HL-60 (cell line): ENCODE measurements around the gene NUBPL.

ENCODE experiments used
- POLR2AphosphoS5 ChIP-seq: IDR thresholded peaks from 2 replicates; pipeline ENCODE4 v1.6.1; 2012; ENCODE audit warnings: low read depth
- TF ChIP-seq, protein P1 (sequence below): IDR thresholded peaks from one replicate; pipeline ENCODE4 v1.5.1; 2011; ENCODE audit warnings: low read length, control low read depth, inconsistent platforms; ENCODE audit not compliant: insufficient read depth
- TF ChIP-seq, protein P2 (sequence below): IDR thresholded peaks from 2 replicates; pipeline ENCODE4 v1.6.1; 2012; ENCODE audit warnings: low read depth; ENCODE audit not compliant: insufficient replicate concordance

DNA sequence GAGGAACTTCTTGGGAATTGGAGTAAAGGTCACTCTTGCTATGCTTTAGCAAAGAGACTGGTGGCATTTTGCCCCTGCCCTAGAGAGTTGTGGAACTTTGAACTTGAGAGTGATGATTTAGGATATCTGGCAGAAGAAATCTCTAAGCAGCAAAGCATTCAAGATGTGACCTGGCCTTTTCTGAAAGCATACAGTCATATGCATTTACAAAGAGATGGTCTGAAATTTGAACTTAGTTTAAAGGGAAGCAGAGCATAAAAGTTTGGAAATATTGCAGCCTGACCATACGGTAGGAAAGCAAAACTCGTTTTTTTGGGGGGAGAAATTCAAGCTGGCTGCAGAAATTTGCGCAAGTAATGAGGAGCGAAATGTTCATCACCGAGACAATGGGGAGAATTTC is 60.9 kb downstream of the NUBPL start:
- TF ChIP-seq, protein P1, sequence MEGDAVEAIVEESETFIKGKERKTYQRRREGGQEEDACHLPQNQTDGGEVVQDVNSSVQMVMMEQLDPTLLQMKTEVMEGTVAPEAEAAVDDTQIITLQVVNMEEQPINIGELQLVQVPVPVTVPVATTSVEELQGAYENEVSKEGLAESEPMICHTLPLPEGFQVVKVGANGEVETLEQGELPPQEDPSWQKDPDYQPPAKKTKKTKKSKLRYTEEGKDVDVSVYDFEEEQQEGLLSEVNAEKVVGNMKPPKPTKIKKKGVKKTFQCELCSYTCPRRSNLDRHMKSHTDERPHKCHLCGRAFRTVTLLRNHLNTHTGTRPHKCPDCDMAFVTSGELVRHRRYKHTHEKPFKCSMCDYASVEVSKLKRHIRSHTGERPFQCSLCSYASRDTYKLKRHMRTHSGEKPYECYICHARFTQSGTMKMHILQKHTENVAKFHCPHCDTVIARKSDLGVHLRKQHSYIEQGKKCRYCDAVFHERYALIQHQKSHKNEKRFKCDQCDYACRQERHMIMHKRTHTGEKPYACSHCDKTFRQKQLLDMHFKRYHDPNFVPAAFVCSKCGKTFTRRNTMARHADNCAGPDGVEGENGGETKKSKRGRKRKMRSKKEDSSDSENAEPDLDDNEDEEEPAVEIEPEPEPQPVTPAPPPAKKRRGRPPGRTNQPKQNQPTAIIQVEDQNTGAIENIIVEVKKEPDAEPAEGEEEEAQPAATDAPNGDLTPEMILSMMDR: no peak
- no peak for TF ChIP-seq POLR2AphosphoS5
- TF ChIP-seq, protein P2, sequence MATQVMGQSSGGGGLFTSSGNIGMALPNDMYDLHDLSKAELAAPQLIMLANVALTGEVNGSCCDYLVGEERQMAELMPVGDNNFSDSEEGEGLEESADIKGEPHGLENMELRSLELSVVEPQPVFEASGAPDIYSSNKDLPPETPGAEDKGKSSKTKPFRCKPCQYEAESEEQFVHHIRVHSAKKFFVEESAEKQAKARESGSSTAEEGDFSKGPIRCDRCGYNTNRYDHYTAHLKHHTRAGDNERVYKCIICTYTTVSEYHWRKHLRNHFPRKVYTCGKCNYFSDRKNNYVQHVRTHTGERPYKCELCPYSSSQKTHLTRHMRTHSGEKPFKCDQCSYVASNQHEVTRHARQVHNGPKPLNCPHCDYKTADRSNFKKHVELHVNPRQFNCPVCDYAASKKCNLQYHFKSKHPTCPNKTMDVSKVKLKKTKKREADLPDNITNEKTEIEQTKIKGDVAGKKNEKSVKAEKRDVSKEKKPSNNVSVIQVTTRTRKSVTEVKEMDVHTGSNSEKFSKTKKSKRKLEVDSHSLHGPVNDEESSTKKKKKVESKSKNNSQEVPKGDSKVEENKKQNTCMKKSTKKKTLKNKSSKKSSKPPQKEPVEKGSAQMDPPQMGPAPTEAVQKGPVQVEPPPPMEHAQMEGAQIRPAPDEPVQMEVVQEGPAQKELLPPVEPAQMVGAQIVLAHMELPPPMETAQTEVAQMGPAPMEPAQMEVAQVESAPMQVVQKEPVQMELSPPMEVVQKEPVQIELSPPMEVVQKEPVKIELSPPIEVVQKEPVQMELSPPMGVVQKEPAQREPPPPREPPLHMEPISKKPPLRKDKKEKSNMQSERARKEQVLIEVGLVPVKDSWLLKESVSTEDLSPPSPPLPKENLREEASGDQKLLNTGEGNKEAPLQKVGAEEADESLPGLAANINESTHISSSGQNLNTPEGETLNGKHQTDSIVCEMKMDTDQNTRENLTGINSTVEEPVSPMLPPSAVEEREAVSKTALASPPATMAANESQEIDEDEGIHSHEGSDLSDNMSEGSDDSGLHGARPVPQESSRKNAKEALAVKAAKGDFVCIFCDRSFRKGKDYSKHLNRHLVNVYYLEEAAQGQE: no peak
